Prostate gland (tissue), 2 donors: ENCODE results near the gene PTPDC1.
"Not testable (repeated sequence)": the region's sequence is repeated elsewhere in the genome, so short reads cannot be mapped to it uniquely, and the experiment has no call there.

Experiments used
- CTCF ChIP-seq, 4 experiments: fragments of 200-600 bp in 2 of 4; fragments of 450-650 bp in 2 of 4; sonication (generic) in 2 of 4; IDR thresholded peaks; 1 replicate in 3 of 4; 2 replicates in 1 of 4; pipeline ENCODE4 v1.5.1; 2016 to 2019; ENCODE audit warnings: antibody characterized with exemption in 4 of 4, mild to moderate bottlenecking in 2 of 4, moderate library complexity in 2 of 4
- POLR2A ChIP-seq: fragments of 450-650 bp; IDR thresholded peaks from one replicate; pipeline ENCODE4 v1.6.1; 2016; ENCODE audit warnings: antibody characterized with exemption, mild to moderate bottlenecking

DNA sequence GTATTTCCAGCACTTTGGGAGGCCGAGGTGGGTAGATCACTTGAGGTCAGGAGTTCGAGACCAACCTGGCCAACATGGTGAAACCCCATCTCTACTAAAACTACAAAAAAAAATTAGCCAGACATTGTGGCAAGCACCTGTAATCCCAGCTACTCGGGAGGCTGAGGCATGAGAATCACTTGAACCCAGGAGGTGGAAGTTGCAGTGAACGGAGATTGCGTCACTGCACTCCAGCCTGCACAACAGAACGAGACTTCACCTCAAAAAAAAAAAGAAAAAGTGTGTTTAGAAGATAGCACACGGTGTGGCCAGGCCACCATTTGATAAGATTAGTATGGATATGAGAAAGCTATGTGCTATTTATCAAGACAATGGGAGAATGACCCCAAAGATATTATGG lies 35.8 kb downstream of the PTPDC1 start:
- not testable (repeated sequence) for TF ChIP-seq CTCF (IDR thresholded peaks at IDR 0.05); POLR2A
